DMS 273 (cell line): Measurements from ENCODE around the gene MSL3.

Experiments
- DNase-seq: peaks from one replicate; lab custom pipeline; 2025; ENCODE audit not compliant: unreplicated experiment; lab: John Stamatoyannopoulos, UW

Gene MSL3

DNA sequence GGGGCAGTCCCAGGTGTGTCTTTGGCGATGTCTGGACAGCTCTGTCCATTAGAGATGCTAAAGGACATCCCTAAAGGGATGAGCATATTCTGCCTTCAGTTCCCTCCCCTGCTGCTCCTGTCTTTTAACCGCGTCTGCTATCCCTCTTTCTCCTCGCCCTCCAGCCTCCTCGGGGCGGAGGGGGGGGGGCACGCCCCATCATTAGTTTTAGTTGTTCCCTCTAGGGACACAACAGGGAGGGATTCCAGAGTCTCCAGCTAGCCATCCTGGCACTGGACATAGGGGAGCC is 1.1 kb downstream of the MSL3 start:
- DNase-seq = no peak

GRCh38 chrX:11759461-11760311 is 1.6 kb downstream of the MSL3 start:
- DNase-seq = peak; percentile 95

- no peak for DNase-seq
These were observed 2.9 kb downstream of the MSL3 start for GRCh38 chrX:11760958-11761357.

- DNase-seq = no peak
These were observed 6.6 kb downstream of the MSL3 start for GRCh38 chrX:11764602-11765067.

DNA sequence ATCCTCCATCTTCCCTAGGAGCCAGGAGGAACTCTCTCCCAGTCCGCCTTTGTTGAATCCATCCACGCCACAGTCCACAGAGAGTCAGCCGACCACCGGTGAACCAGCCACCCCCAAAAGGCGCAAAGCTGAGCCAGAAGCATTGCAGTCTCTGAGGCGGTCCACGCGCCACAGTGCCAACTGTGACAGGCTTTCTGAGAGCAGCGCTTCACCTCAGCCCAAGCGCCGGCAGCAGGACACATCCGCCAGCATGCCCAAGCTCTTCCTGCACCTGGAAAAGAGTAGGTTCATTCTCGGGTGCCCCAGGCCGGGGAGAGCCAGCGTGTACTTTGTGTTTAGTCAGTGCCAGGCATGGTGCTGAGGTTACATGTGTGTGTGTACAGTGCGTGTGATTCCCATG is 7.4 kb downstream of the MSL3 start:
- no peak for DNase-seq

GRCh38 chrX:11766487-11766886 is 8.4 kb downstream of the MSL3 start:
- no peak for DNase-seq

DNA sequence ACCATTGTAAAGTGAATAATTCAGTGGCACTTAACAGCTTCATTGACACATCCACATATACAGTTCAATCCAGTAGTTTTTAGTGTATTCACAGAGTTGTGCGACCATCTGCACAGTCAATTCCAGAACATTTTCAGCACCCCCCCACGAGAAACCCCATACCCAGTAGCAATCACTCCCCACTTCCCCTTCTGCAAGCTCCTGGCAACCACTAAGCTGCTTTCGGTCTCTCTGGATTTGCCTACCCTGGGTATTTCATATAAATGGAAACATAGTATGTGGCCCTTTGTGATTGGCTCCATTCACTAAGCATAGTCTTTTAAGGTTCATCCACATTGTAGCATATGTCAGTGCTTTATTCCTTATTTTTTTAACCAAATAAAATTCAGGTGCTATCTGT is 10.0 kb downstream of the MSL3 start:
- DNase-seq = no peak

DNA sequence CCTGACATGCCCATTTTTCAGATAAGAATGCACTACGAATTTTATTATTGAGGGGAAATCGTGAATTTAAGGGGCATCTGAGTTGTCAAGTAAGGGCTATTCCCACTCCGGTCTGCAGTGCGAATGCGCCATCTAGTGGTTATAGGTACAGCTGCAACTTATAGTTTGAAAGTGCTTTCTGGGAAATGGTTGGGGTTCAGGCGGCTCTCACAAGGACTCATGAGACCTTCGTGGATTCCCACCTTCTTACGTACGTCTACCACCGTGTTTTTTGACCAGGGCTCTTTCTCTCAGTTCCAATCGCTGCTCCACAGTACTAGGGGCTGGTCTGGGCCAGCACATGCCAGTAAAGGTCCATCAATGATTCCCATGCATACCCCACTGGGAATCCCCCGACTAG is 12.3 kb downstream of the MSL3 start:
- peak; percentile 78 for DNase-seq

- no peak for DNase-seq
These were observed 20.2 kb downstream of the MSL3 start for GRCh38 chrX:11778230-11778629.

GRCh38 chrX:11781133-11781532 is 23.1 kb downstream of the MSL3 start:
- DNase-seq = no peak

GRCh38 chrX:11781734-11782370 is 23.8 kb downstream of the MSL3 start:
- peak; percentile 30 for DNase-seq

GRCh38 chrX:11784543-11784942 is 26.5 kb downstream of the MSL3 start:
- DNase-seq = no peak

DNA sequence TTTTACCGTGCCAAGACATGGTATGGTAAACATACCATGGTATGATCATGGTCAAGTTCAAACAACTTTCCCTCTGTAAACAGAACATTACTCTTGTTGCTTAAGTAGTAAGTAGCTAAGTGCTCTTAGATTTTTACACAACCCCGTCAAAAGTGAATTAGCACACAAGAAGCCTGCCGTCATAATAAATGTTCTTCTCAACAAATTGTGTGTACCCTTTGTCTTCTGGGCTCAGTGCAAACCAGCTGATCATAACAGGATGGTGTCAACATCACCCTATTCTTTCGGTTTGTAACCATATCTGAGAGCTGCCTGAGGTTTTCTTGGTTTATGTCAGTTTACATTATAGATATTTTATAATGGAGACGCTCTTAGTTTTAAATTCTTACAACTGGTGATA is 28.8 kb downstream of the MSL3 start:
- DNase-seq = no peak

GRCh38 chrX:11787564-11787963 is 29.5 kb downstream of the MSL3 start:
- peak; percentile 53 for DNase-seq

DNA sequence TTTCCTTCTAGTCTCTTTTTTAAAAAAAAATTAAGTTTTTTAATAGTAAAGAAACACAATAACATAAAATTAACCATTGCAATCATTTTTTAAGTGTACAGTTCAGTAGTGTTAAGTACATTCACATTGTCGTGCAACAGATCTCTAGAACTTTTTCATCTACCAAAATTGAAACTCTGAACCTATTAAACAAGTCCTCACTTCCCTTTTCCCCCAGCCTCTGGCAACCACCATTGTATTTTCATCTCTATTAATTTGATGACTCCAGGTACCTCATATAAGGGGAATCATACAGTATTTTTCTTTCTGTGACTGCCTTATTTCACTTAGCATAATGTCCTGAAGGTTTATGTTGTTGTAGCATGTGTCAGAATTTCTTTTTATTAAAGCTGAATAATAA is 31.8 kb downstream of the MSL3 start:
- no peak for DNase-seq

GRCh38 chrX:11791090-11791489 is 33.1 kb downstream of the MSL3 start:
- peak; percentile 50 for DNase-seq

DNA sequence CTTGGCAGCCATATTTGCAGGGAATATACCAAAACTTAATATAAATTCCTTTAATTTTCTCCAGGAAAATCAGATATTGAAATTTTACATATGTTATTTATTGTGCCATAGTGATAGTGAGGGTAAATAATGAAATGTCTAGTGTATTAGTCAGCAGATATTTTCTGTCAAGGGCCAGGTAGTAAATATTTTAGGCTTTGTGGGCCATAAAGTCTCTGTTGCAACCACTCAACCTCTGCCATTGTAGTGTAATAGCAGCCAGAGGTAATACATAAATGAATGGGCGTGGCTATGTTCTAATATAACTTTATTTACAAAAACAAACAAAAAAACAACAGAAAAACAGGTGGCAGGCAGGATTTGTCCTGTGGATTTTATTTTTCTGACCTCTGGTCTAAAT is 33.5 kb downstream of the MSL3 start:
- DNase-seq = no peak

DNA sequence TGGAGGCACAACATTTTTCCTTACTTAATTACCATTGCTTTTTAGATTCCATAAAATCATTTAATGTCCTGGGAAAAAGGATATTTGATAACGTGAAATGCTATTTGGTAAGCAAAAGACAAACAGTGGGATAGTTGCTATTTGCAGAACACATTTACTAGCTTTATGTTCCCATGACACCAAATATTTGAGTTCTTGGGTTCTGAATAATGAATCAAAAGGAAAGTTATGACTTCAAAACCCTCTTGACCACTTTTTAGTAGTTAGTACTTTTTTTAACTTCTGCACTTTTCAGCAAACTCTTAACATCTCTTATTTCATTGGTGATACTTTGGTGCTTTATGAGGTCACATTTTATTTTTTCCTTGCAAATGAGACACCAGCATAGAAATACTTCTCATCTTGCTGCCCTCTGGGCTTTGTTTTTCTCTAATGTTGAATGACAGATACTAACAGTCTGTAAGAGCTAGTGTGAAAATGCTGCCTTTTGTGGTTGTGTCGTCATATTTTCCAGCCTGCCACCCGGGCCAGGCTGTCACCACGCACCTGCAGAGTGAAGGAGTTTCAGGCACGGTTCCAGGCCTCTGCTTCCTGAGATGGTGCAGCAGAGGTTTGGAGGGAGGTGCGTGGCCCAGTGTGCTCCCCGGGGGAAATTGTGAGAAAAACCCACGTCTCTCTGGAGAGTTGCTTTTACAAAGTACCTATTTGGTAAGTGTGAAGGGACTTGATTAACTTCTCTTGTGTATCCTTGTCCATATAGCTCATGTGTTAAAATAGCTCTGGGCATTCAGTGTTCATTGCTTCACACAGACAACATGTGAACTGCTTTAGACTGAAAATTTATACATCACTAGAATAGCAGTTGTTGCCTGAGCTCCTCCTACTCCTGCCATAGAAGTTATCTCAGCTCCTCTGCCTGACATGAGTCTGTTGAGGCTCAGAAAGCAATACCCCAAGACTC is 34.7 kb downstream of the MSL3 start:
- DNase-seq = no peak

DNA sequence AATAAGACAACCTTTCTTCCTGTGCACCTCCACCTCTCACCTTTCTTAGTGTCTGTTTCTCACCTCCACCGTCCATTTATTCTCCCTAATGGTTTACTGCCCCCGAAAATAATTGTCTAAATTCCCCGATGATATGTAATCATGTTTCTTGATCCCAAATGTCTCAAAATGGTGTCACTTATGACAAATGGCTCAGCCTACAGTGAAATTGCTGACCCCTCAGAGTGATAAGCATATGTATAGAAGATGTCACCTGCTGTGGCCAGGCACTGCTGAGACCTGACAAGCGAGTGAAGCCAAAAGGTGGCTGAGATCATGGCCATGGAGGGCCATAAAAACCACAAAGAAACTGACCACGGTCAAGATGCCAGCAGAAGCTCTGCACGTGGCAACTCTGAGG is 35.7 kb downstream of the MSL3 start:
- DNase-seq = no peak

- no peak for DNase-seq
These were observed 55.3 kb downstream of the MSL3 start for GRCh38 chrX:11813341-11813740.
